AG04450 (cell line): ENCODE data around the gene OAT. TPM values are rescaled to one million over a fixed set of nuclear protein-coding genes. Genes with fewer than 3 reads are reported as not detected.

Experiments
- CTCF ChIA-PET: fragments of 300-600, 350-600 bp; formaldehyde crosslinking; extraction: SDS; loops from one replicate; lab custom pipeline; 2022; ENCODE audit warnings: antibody characterized with exemption, inconsistent platforms; lab: Charles Lee
- POLR2A ChIA-PET: fragments of 350-600 bp; formaldehyde crosslinking; extraction: SDS; loops from one replicate; lab custom pipeline; 2021; ENCODE audit warnings: antibody characterized with exemption, inconsistent platforms; lab: Yijun Ruan, JAX
- DNase-seq: peaks from one replicate; pipeline ENCODE4 v3.0.0-alpha.2; 2011; ENCODE audit warnings: low read depth, low spot score
- H3K27ac ChIP-seq: one replicate; pipeline ENCODE4 v1.5.1; 2012; ENCODE audit warnings: low read depth, low read length, control low read depth
- H3K27me3 ChIP-seq: one replicate; pipeline ENCODE4 v1.6.0; 2012; ENCODE audit warnings: low read length; ENCODE audit not compliant: control insufficient read depth, insufficient read depth
- H3K4me3 ChIP-seq: 2 replicates; pipeline ENCODE4 v1.5.1; 2011; ENCODE audit warnings: mild to moderate bottlenecking, low read depth, low read length, control low read depth
- H3K9me3 ChIP-seq: 2 replicates; pipeline ENCODE4 v1.5.1; 2012; ENCODE audit warnings: low read length; ENCODE audit not compliant: control insufficient read depth, insufficient read depth
- CTCF ChIP-seq: IDR thresholded peaks from 2 replicates; pipeline ENCODE4 v1.5.1; 2011; ENCODE audit warnings: low read depth, low read length, control low read depth, inconsistent platforms
- polyA plus RNA-seq: library from polyadenylated mRNA; depleted of rRNA; stranded (reverse); fragments of >200 nt; gene quantifications from 2 replicates; pipeline ENCODE4 v1.2.3, GENCODE V29; 2011

Gene OAT
- polyA plus RNA-seq, 1 experiment: 182 TPM

GRCh38 chr10:124367414-124367813 is 51.3 kb downstream of the OAT start:
- H3K27ac ChIP-seq: no peak overlapping the region
- no peak for DNase-seq
- no peaks in the 10 kb centered on the region; the same call in 1 of the 2 replicates for H3K9me3 ChIP-seq
- ChIA-PET CTCF (no interaction called here), POLR2A (no interaction called here)
- no peak overlapping the region for H3K4me3 ChIP-seq
- peaks cover 16% of the 10 kb centered on the region for H3K27me3 ChIP-seq
- no peak for TF ChIP-seq CTCF

- CTCF ChIA-PET: interaction anchor here (2.7 kb wide), 1 partner anchor 22 kb away, joined by 16 read pairs; no protein-coding TSS in a partner anchor
- DNase-seq: no peak
- Histone ChIP-seq H3K27ac (no peak overlapping the region), H3K9me3 (no peaks in the 10 kb centered on the region; the same call in 1 of the 2 replicates), H3K4me3 (no peak overlapping the region), H3K27me3 (peaks cover 10% of the 10 kb centered on the region)
- TF ChIP-seq CTCF: no peak
- POLR2A ChIA-PET: no interaction called here
These were observed 51.9 kb downstream of the OAT start for GRCh38 chr10:124366825-124367224.

GRCh38 chr10:124366343-124366742 is 52.4 kb downstream of the OAT start:
- TF ChIP-seq CTCF: no peak
- H3K27me3 ChIP-seq: peaks cover 7% of the 10 kb centered on the region
- CTCF ChIA-PET: interaction anchor here (2.7 kb wide), 1 partner anchor 23 kb away, joined by 16 read pairs; no protein-coding TSS in a partner anchor
- no peak overlapping the region for H3K27ac ChIP-seq
- H3K9me3 ChIP-seq: no peaks in the 10 kb centered on the region; the same call in 1 of the 2 replicates
- POLR2A ChIA-PET: no interaction called here
- no peak overlapping the region for H3K4me3 ChIP-seq
- DNase-seq: no peak

GRCh38 chr10:124364674-124365073 is 54.0 kb downstream of the OAT start:
- no peaks in the 10 kb centered on the region; the same call in 1 of the 2 replicates for H3K9me3 ChIP-seq
- DNase-seq: no peak
- H3K4me3 ChIP-seq: no peak overlapping the region
- POLR2A ChIA-PET: no interaction called here
- H3K27me3 ChIP-seq: peaks cover 6% of the 10 kb centered on the region
- no peak for TF ChIP-seq CTCF
- no peak overlapping the region for H3K27ac ChIP-seq
- CTCF ChIA-PET: interaction anchor here (2.7 kb wide), 1 partner anchor 24 kb away, joined by 16 read pairs; no protein-coding TSS in a partner anchor

- ChIA-PET POLR2A (no interaction called here), CTCF (interaction anchor here (0.7 to 0.9 kb wide), 2 partner anchors 26 to 474 kb away, joined by 3 to 4 read pairs; no protein-coding TSS in a partner anchor)
- no peak for DNase-seq
- TF ChIP-seq CTCF: no peak
- no peaks in the 10 kb centered on the region; the same call in 1 of the 2 replicates for H3K9me3 ChIP-seq
- peaks cover 3% of the 10 kb centered on the region for H3K27me3 ChIP-seq
- no peak overlapping the region for H3K27ac ChIP-seq
- H3K4me3 ChIP-seq: no peak overlapping the region
These were observed 56.2 kb downstream of the OAT start for GRCh38 chr10:124362568-124362967.
